K562 (cell line): ENCODE results near the gene OR2A42.
"Not testable (repeated sequence)": the region's sequence is repeated elsewhere in the genome, so short reads cannot be mapped to it uniquely, and the experiment has no call there.

Experiments used
- CTCF ChIP-seq, 3 experiments: IDR thresholded peaks in 2 of 3; conservative IDR thresholded peaks in 1 of 3; 2 replicates each; pipeline ENCODE4 v1.5.1; 2011 to 2012; ENCODE audit warnings: low read length in 3 of 3, mild to moderate bottlenecking in 3 of 3, control low read depth in 2 of 3, improper control_type of control experiment in 1 of 3, inconsistent platforms in 1 of 3, low read depth in 1 of 3, mixed read lengths in 1 of 3, moderate library complexity in 1 of 3; ENCODE audit not compliant: insufficient read depth in 2 of 3
- EZH2 ChIP-seq: IDR thresholded peaks from 2 replicates; pipeline ENCODE4 v1.6.1; 2012; ENCODE audit warnings: low read depth, mild to moderate bottlenecking, inconsistent platforms, low read length, borderline replicate concordance
- IFI16 ChIP-seq: fragments of 250-450 bp; sonication (Bioruptor Pico); IDR thresholded peaks from 2 replicates; pipeline ENCODE4 v2.1.2; 2022; ENCODE audit warnings: mild to moderate bottlenecking, inconsistent platforms
- KLF16 ChIP-seq: IDR thresholded peaks from 2 replicates; pipeline ENCODE4 v1.6.1; 2016; ENCODE audit warnings: antibody characterized with exemption
- LEF1 ChIP-seq: fragments of 450-650 bp; IDR thresholded peaks from 2 replicates; pipeline ENCODE4 v1.6.1; 2016; ENCODE audit warnings: mild to moderate bottlenecking
- MED1 ChIP-seq: sonication (generic); formaldehyde crosslinking; IDR thresholded peaks from 2 replicates; pipeline ENCODE4 v1.8.1; 2023; ENCODE audit warnings: missing genetic modification reagents, borderline replicate concordance
- MEIS2 ChIP-seq: fragments of 450-650 bp; IDR thresholded peaks from 2 replicates; pipeline ENCODE4 v1.6.1; 2014; ENCODE audit warnings: mild to moderate bottlenecking; ENCODE audit not compliant: partially characterized antibody
- NR1H2 ChIP-seq: sonication (generic); formaldehyde crosslinking; IDR thresholded peaks from 2 replicates; pipeline ENCODE4 v1.4.0; 2020; ENCODE audit warnings: mild to moderate bottlenecking, missing genetic modification reagents
- POLR2A ChIP-seq: fragments of 450-650 bp; conservative IDR thresholded peaks from 2 replicates; pipeline ENCODE4 v1.6.1; 2016
- POLR2AphosphoS5 ChIP-seq: IDR thresholded peaks from 2 replicates; pipeline ENCODE4 v1.6.1; 2011; ENCODE audit warnings: mild to moderate bottlenecking, low read depth, low read length, moderate library complexity; ENCODE audit not compliant: control insufficient read depth, insufficient read depth
- RBM17 ChIP-seq: fragments of 200-400 bp; formaldehyde crosslinking; IDR thresholded peaks from 2 replicates; pipeline ENCODE4 v1.6.1; 2017; ENCODE audit warnings: low read depth, mild to moderate bottlenecking, low read length, borderline replicate concordance
- USF2 ChIP-seq: sonication (generic); formaldehyde crosslinking; IDR thresholded peaks from 2 replicates; pipeline ENCODE4 v1.5.0; 2020; ENCODE audit warnings: missing genetic modification reagents
- ZBTB26 ChIP-seq: fragments of 450-650 bp; formaldehyde crosslinking; IDR thresholded peaks from 2 replicates; pipeline ENCODE4 v1.4.0; 2022; ENCODE audit warnings: missing genetic modification characterization
- ZNF639 ChIP-seq, 2 experiments: fragments of 200-800 bp in 1 of 2; sonication (Bioruptor generic) in 1 of 2; sonication (generic) in 1 of 2; formaldehyde crosslinking in 1 of 2; IDR thresholded peaks in 1 of 2; conservative IDR thresholded peaks in 1 of 2; 2 replicates each; pipeline versions ENCODE4 v1.5.0 to v1.6.1; 2016 to 2020; ENCODE audit warnings: missing compliant biosample characterization in 1 of 2, missing genetic modification characterization in 1 of 2, missing genetic modification reagents in 1 of 2

GRCh38 chr7:144245372-144245771 lies 6.0 kb upstream of the OR2A42 start:
- TF ChIP-seq CTCF (IDR thresholded peaks at IDR 0.05 in 2 of 3, conservative IDR thresholded peaks at IDR 0.05 in 1 of 3; ENCODE audit: insufficient read depth in 2 of 3, low read depth in 1 of 3, low read length in 3 of 3); KLF16; ZNF639 (CRISPR knock-in tag; conservative IDR thresholded peaks at IDR 0.05 in 1 of 2, IDR thresholded peaks at IDR 0.05 in 1 of 2); USF2 (CRISPR knock-in tag); MED1 (CRISPR knock-in tag); POLR2A; RBM17; EZH2; LEF1; POLR2AphosphoS5; NR1H2 (CRISPR knock-in tag); MEIS2; ZBTB26 (CRISPR knock-in tag); IFI16 (CRISPR knock-in tag): not testable (repeated sequence)
